NCI-H146 treated with DMSO at 0.1 percent for 48 hours (cell line): ENCODE measurements around the gene LBR.
"Not testable (repeated sequence)": the region's sequence is repeated elsewhere in the genome, so short reads cannot be mapped to it uniquely, and the experiment has no call there.

ENCODE experiments used
- DNase-seq: peaks from one replicate; lab custom pipeline; 2025; ENCODE audit not compliant: unreplicated experiment; lab: John Stamatoyannopoulos, UW

LBR gene

GRCh38 chr1:225427235-225428067 is at the start of gene LBR:
TSS of gene LBR (minus strand) at chr1:225428038. CDS start at chr1:225424075, 3,963 bp downstream.
- no peak for DNase-seq

- DNase-seq = no peak
These were observed 49.6 kb upstream of the LBR start for GRCh38 chr1:225477296-225477911.

GRCh38 chr1:225476538-225476988 is 48.7 kb upstream of the LBR start:
- no peak for DNase-seq

- no peak for DNase-seq
These were observed 48.3 kb upstream of the LBR start for GRCh38 chr1:225476100-225476511.

GRCh38 chr1:225474986-225475820 is 47.4 kb upstream of the LBR start:
- peak; percentile 33 for DNase-seq

GRCh38 chr1:225474439-225474985 is 46.7 kb upstream of the LBR start:
- DNase-seq = no peak

- not testable (repeated sequence) for DNase-seq
These were observed 46.0 kb upstream of the LBR start for GRCh38 chr1:225473676-225474438.

- DNase-seq = not testable (repeated sequence)
These were observed 45.4 kb upstream of the LBR start for GRCh38 chr1:225473266-225473665.

- no peak for DNase-seq
These were observed 43.8 kb upstream of the LBR start for GRCh38 chr1:225471453-225472301.

GRCh38 chr1:225471109-225471452 is 43.2 kb upstream of the LBR start:
- no peak for DNase-seq

- DNase-seq = no peak
These were observed 42.6 kb upstream of the LBR start for GRCh38 chr1:225470211-225471108.

GRCh38 chr1:225469051-225469450 is 41.2 kb upstream of the LBR start:
- no peak for DNase-seq

GRCh38 chr1:225468270-225469020 is 40.6 kb upstream of the LBR start:
- DNase-seq = no peak

- no peak for DNase-seq
These were observed 39.6 kb upstream of the LBR start for GRCh38 chr1:225467193-225468020.

- DNase-seq = no peak
These were observed 39.0 kb upstream of the LBR start for GRCh38 chr1:225466848-225467192.

GRCh38 chr1:225465793-225466517 is 38.1 kb upstream of the LBR start:
- DNase-seq = no peak
